Subcutaneous adipose tissue (tissue), 4 donors: ENCODE results near the gene CYTH3. TPM values are rescaled to one million over a fixed set of nuclear protein-coding genes. Genes with fewer than 3 reads are reported as not detected.

Experiments used
- small RNA-seq: library from RNA; depleted of rRNA; stranded (forward); fragments of <200 nt; gene quantifications from one replicate; pipeline ENCODE3, GENCODE V24; 2016
- total RNA-seq, 4 donors: library from RNA; depleted of rRNA; stranded (reverse); fragments of >200 nt; gene quantifications; one replicate each; pipeline ENCODE4 v1.1.0, GENCODE V29; 2016
- TF ChIP-seq, protein P1 (sequence below): fragments of 450-650 bp; IDR thresholded peaks from one replicate; pipeline ENCODE4 v1.5.1; 2016; ENCODE audit warnings: low read depth, mild to moderate bottlenecking, control low read depth, antibody characterized with exemption, moderate library complexity

CYTH3 gene
- total RNA-seq, 4 donors from 2014 or later: 23.6 to 84.0 (median 34.8) TPM

DNA sequence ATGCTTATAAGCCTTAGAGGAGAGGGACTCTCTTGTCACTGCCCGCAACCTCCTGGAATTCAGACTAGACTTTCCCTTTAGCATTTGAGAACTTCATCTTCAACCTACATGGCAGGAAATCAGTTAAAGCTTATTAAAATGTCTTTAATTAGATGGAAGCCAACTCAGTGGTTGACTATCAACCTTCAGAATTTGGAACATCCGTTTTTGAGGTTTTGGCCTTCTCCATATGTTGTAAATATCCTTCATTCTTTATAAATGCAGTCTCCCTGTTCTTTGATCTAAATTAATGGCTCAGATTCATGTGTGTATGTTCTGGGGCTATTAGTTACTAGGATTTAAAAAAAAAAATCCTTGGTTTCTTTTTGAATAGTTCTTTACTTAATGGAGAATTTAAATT lies 156.2 kb downstream of the CYTH3 start:
- TF ChIP-seq, protein P1, sequence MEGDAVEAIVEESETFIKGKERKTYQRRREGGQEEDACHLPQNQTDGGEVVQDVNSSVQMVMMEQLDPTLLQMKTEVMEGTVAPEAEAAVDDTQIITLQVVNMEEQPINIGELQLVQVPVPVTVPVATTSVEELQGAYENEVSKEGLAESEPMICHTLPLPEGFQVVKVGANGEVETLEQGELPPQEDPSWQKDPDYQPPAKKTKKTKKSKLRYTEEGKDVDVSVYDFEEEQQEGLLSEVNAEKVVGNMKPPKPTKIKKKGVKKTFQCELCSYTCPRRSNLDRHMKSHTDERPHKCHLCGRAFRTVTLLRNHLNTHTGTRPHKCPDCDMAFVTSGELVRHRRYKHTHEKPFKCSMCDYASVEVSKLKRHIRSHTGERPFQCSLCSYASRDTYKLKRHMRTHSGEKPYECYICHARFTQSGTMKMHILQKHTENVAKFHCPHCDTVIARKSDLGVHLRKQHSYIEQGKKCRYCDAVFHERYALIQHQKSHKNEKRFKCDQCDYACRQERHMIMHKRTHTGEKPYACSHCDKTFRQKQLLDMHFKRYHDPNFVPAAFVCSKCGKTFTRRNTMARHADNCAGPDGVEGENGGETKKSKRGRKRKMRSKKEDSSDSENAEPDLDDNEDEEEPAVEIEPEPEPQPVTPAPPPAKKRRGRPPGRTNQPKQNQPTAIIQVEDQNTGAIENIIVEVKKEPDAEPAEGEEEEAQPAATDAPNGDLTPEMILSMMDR: no peak

Small RNAs within 50 kb of the gene (small RNA-seq; reads per million reads assigned to genes)
- gene RF00019: 0.49 reads per million

Other genes starting within 250 kb of the CYTH3 start
- 1 to 10 TPM in 1 of 4 donors, under 1 TPM in 1, not detected in 2; 0.44 to 1.3 TPM for gene ANKRD61, start 241.2 kb downstream of the CYTH3 start, total RNA-seq
- gene EIF2AK1, start 213.4 kb downstream of the CYTH3 start, total RNA-seq: 100 to 1,000 TPM; 111 to 280 (median 160) TPM
- 1 to 10 TPM; 5.1 to 8.6 (median 6.6) TPM for gene USP42, start 167.7 kb downstream of the CYTH3 start, total RNA-seq
- 10 to 100 TPM; 11.9 to 17.0 (median 14.8) TPM for gene FAM220A, start 76.3 kb upstream of the CYTH3 start, total RNA-seq
- 100 to 1,000 TPM in 3 of 4 donors, 10 to 100 TPM in 1; 94.5 to 173 (median 110) TPM for gene RAC1, start 101.9 kb upstream of the CYTH3 start, total RNA-seq
- gene DAGLB, start 175.3 kb upstream of the CYTH3 start, total RNA-seq: 10 to 100 TPM in 3 of 4 donors, 1 to 10 TPM in 1; 7.8 to 22.3 (median 16.3) TPM
- 100 to 1,000 TPM in 1 of 4 donors, 10 to 100 TPM in 3; 69.8 to 239 (median 70.9) TPM for gene KDELR2, start 211.5 kb upstream of the CYTH3 start, total RNA-seq